Heart right ventricle (tissue), 16 donors: ENCODE data around the gene PPP1R15B. TPM values are rescaled to one million over a fixed set of nuclear protein-coding genes. Genes with fewer than 3 reads are reported as not detected.

ENCODE experiments used
- ATAC-seq, 8 donors: fragments of 200-7000 bp; cut with Tn5 transposase; one replicate each; pipeline ENCODE4 v1.9.1; 2020; ENCODE audit warnings: mild to moderate bottlenecking in 8 of 8, moderate library complexity in 8 of 8, moderate number of reproducible peaks in 1 of 8
- DNase-seq, 2 donors: peaks; one replicate each; pipeline ENCODE4 v3.0.0-alpha.2; 2020
- H3K27ac ChIP-seq, 10 donors: fragments of 200-600 bp; sonication (generic) in 2 of 10; one replicate each; pipeline versions ENCODE4 v1.5.0 to v1.8.0; 2020 to 2022; ENCODE audit warnings: mild to moderate bottlenecking in 3 of 10
- H3K27me3 ChIP-seq, 7 donors: fragments of 200-600 bp; one replicate each; pipeline ENCODE4 v1.8.0; 2021 to 2022; ENCODE audit warnings: mild to moderate bottlenecking in 2 of 7
- H3K36me3 ChIP-seq, 9 donors: fragments of 200-600 bp; sonication (generic) in 1 of 9; one replicate each; pipeline versions ENCODE4 v1.5.0 to v1.8.0; 2020 to 2022; ENCODE audit warnings: mild to moderate bottlenecking in 2 of 9
- H3K4me1 ChIP-seq, 9 donors: fragments of 200-600 bp; sonication (generic) in 1 of 9; one replicate each; pipeline versions ENCODE4 v1.5.0 to v1.8.0; 2020 to 2022; ENCODE audit warnings: mild to moderate bottlenecking in 4 of 9
- H3K4me3 ChIP-seq, 10 donors: fragments of 200-600 bp; sonication (generic) in 2 of 10; one replicate each; pipeline versions ENCODE4 v1.5.0 to v1.8.0; 2020 to 2022; ENCODE audit warnings: mild to moderate bottlenecking in 7 of 10, moderate library complexity in 2 of 10
- H3K9me3 ChIP-seq, 11 donors: fragments of 200-600 bp in 10 of 11; sonication (generic) in 2 of 11; one replicate each; pipeline versions ENCODE4 v1.5.0 to v1.8.0; 2013 to 2022; ENCODE audit warnings: mild to moderate bottlenecking in 2 of 11, control low read depth in 1 of 11, moderate library complexity in 1 of 11
- CTCF ChIP-seq, 9 donors: fragments of 200-600 bp; sonication (generic) in 2 of 9; IDR thresholded peaks; one replicate each; pipeline versions ENCODE4 v1.5.0 to v1.8.0; 2021 to 2022; ENCODE audit warnings: antibody characterized with exemption in 9 of 9, mild to moderate bottlenecking in 5 of 9, moderate library complexity in 1 of 9
- WGBS, 2 donors: extraction: QIAGEN DNeasy Blood & Tissue Kit; methylation state at CpG; one replicate each; pipeline ENCODE4 v1.1.7; 2013; ENCODE audit warnings: inconsistent platforms in 1 of 2; 5-methylcytosine and 5-hydroxymethylcytosine counted together
- intact Hi-C, 10 donors: fragments of 100-400 bp; cut with DNase I; formaldehyde crosslinking; loops; one replicate each; pipeline versions ENCODE4 v1.11.1 to v1.14.2; 2022
- polyA plus RNA-seq, 2 donors: library from polyadenylated mRNA; stranded (reverse); fragments of 200-250 nt; gene quantifications; one replicate each; pipeline ENCODE4 v1.2.3, GENCODE V29; 2013
- total RNA-seq, 10 donors: library from RNA; stranded (reverse); fragmentation: NEBNext Ultra II Directional in 3 of 10; extraction: Animal tissue kit (Norgen Biotek cat#: 25700) in 3 of 10; gene quantifications; one replicate each; pipeline versions ENCODE4 v1.2.1 to v1.2.4, GENCODE V29; 2021 to 2023
- donor health status: Arrhythmogenic right ventricular cardiomyopathy.
- donor health status: ischemic (EF 13 %, LVEDD 7.1; RV severe dilation, severe dysfunction).
- donor health status: healthy with polysubstance abuse.
- donor health status: DM: no; HTN: yes; CAD: no.
- donor health status: DM: no; HTN: no; CAD: no.
- donor health status: ischemic (EF 25% LVEDD 6.9; RV normal size, moderate dysfunction).
- donor health status: ischemic (EF 25% LVEDD 5.7; RV mildly dilated, moderate dysfunction).
- donor health status: healthy.
- donor health status: DM: yes; HTN: yes; CAD: no.
- donor health status: Ischemic cardiomyopathy.
- donor health status: ischemic (EF 35%, LVEDD 5.7; RV mildly dilated, moderate dysfunction).
- donor health status: nonischemic (EF 11% LVEDD 7.7; RV severe dilation, severe dysfunction).
- donor health status: DM: yes; HTN: yes; CAD: no.
- donor health status: PGD.
- donor health status: ischemic (EF 29% LVEDD 5.4; RV normal size, mild dysfunction).
- donor health status: nonischemic (EF 23%, LVEDD 6.1; RV moderate dilation, normal function).

Gene PPP1R15B
- total and polyA plus RNA-seq, 12 donors: 8.4 to 47.3 (median 21.5) TPM

DNA sequence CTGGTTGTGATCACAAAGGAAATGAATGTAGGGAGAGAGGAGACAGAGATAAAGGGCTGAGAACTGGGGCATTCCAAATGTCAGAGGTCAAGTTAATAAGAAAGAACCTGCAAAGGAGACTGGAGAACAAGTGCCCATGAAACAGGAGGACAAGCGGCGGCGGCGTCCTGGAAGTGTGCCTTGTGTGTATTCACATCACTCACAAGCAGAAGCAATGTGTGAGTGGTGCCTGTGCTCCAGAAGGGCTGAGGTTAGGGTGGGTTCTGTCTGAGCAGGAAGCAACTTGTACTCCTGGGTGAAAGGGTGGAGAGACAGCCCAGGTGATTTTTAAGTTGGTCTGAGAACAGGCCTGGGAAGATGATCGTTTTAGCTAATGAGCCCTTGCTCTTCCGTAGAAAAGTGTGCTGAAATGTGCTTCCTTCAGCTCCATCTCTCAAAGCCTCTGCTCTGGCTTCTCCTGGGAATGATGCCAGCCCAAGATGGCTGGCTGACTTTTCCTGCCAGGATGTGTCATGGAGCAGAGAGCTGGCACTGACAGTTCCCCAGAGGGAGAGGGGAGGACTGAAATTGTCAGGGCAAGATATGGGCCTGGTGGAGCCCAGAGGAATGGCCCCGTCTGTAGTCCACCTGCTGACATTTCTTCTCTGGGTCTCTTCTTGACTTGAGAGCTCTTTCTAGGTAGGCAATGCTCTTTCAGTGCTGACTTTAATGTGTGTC is 26.8 kb downstream of the PPP1R15B start:
- intact Hi-C loops: no loop called here
- WGBS, 2 donors: 58 to 63% methylated on average over 7 of the region's 7 CpGs
- Histone ChIP-seq H3K27ac (no peak overlapping the region), H3K4me1 (peaks cover 0 to 11% (median 4%) of the 10 kb centered on the region in 9 donors), H3K36me3 (no peaks in the 10 kb centered on the region), H3K9me3 (no peaks in the 10 kb centered on the region), H3K4me3 (no peak overlapping the region), H3K27me3 (peaks cover 0 to 16% (median 0%) of the 10 kb centered on the region in 7 donors)
- TF ChIP-seq CTCF (IDR thresholded peaks at IDR 0.05): no peak
- ATAC-seq (peak; percentile 28 to 86 (median 76)), DNase-seq (peak; percentile 30 to 31)

DNA sequence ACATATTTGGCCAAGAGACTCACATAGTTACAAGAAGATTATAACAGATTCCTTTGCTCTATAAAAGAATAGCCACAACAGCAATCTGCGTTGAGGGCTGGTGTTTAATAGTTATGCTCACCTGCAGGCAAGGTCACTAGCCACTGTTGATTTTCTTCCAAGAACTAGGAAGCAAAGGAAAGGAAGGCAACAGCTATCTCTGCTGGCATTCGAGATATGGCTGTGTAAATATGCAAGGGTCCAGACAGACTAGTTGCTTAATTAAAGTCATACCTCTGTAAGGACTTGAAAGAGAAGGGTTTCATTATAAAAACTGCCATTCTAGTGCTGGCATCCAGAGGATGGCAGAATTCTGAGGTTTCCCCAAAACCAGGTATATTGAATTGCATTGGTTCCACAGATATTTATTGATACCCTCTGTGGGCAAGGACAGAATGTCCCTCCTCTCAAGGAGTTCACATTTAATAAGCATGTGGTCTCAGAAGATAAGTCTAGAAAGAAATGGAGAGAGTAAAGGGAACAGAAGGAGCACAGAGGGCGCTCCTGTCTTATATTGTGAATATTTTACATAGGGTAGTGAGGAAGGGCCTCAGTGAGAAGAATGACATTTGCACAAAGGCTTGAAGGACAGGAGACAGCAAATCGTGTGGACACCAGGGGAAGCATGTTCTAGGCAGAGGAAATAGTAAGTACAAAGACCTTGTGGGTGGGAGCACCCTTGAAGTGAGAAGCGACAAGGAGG is 28.3 kb downstream of the PPP1R15B start:
- H3K4me1 ChIP-seq: peaks cover 0 to 18% (median 6%) of the 10 kb centered on the region in 9 donors

GRCh38 chr1:204382714-204383083 is 28.9 kb downstream of the PPP1R15B start:
- TF ChIP-seq CTCF (IDR thresholded peaks at IDR 0.05): no peak
- Histone ChIP-seq H3K4me1 (peaks cover 0 to 24% (median 12%) of the 10 kb centered on the region in 9 donors), H3K9me3 (no peaks in the 10 kb centered on the region), H3K4me3 (peak overlapping the region in 2 of 10 donors; percentile 6 to 37), H3K36me3 (no peaks in the 10 kb centered on the region), H3K27me3 (peaks cover 0 to 37% (median 17%) of the 10 kb centered on the region in 7 donors), H3K27ac (no peak overlapping the region)
- ATAC-seq (no peak), DNase-seq (no peak)
- intact Hi-C loops: no loop called here
- WGBS, 2 donors: 87 to 88% methylated on average over 2 of the region's 2 CpGs

More for the DNA sequence above, 28.3 kb downstream of the PPP1R15B start:
- Histone ChIP-seq H3K9me3 (no peaks in the 10 kb centered on the region), H3K36me3 (no peaks in the 10 kb centered on the region), H3K4me3 (no peak overlapping the region), H3K27me3 (peaks cover 0 to 30% (median 11%) of the 10 kb centered on the region in 7 donors), H3K27ac (no peak overlapping the region)
- ATAC-seq (no peak), DNase-seq (no peak)
- WGBS, 2 donors: 81 to 88% methylated on average over 5 of the region's 5 CpGs
- no peak for TF ChIP-seq CTCF (IDR thresholded peaks at IDR 0.05)
- intact Hi-C loops: no loop called here

DNA sequence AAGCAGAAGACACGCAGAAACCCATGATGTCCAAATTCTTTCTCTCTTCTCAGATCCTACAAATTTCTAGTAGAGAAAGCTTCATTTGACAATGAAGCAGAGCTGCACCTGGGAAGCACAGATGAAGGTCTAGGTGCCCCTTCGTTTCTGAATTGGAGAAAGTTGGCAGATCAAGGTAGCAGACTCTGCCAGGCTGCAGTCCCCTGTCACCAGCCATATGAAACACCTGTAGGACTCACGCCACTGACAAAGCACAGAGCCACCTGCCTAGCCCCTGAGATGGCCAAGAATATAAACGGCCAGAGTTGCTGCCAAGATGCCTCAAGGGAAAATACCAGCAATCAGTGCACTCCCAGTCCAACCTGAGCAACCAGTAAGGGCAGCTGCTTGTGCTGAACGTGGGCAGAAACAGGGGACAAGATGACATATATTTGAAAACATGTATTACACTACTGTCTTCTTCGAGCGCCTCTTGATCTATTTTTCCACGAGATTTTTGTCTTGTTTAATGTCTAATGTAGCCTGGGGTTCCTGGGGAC is 31.3 kb downstream of the PPP1R15B start:
- Histone ChIP-seq H3K9me3 (no peaks in the 10 kb centered on the region), H3K27me3 (peaks cover 0 to 60% (median 40%) of the 10 kb centered on the region in 7 donors), H3K4me3 (no peak overlapping the region), H3K27ac (no peak overlapping the region), H3K36me3 (no peaks in the 10 kb centered on the region), H3K4me1 (peaks cover 0 to 32% (median 17%) of the 10 kb centered on the region in 9 donors)
- whole genome bisulfite sequencing, 2 donors: 68 to 74% methylated on average over 8 of the region's 8 CpGs
- DNase-seq (no peak), ATAC-seq (no peak)
- intact Hi-C loops: no loop called here
- TF ChIP-seq CTCF (IDR thresholded peaks at IDR 0.05): no peak
